ENCODE data around the gene IKZF4.
"Not testable (repeated sequence)": the region's sequence is repeated elsewhere in the genome, so short reads cannot be mapped to it uniquely, and the experiment has no call there.

- TF ChIP-seq, protein P1, sequence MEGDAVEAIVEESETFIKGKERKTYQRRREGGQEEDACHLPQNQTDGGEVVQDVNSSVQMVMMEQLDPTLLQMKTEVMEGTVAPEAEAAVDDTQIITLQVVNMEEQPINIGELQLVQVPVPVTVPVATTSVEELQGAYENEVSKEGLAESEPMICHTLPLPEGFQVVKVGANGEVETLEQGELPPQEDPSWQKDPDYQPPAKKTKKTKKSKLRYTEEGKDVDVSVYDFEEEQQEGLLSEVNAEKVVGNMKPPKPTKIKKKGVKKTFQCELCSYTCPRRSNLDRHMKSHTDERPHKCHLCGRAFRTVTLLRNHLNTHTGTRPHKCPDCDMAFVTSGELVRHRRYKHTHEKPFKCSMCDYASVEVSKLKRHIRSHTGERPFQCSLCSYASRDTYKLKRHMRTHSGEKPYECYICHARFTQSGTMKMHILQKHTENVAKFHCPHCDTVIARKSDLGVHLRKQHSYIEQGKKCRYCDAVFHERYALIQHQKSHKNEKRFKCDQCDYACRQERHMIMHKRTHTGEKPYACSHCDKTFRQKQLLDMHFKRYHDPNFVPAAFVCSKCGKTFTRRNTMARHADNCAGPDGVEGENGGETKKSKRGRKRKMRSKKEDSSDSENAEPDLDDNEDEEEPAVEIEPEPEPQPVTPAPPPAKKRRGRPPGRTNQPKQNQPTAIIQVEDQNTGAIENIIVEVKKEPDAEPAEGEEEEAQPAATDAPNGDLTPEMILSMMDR (IDR thresholded peaks at IDR 0.05 in 2 of 3, conservative IDR thresholded peaks at IDR 0.05 in 1 of 3; ENCODE audit: borderline replicate concordance in 1 of 3, insufficient read depth in 1 of 3, low read depth in 2 of 3, low read length in 2 of 3), result not testable (repeated sequence)
- TF ChIP-seq CEBPB (IDR thresholded peaks at IDR 0.05; ENCODE audit: low read depth); EZH2 (IDR thresholded peaks at IDR 0.05); EZH2phosphoT487 (IDR thresholded peaks at IDR 0.05; ENCODE audit: borderline replicate concordance); RAD21 (IDR thresholded peaks at IDR 0.05; ENCODE audit: low read depth); SIN3A (IDR thresholded peaks at IDR 0.05; ENCODE audit: low read depth); POLR2AphosphoS5 (IDR thresholded peaks at IDR 0.05; ENCODE audit: low read depth, low read length); YY1 (IDR thresholded peaks at IDR 0.05; ENCODE audit: extremely low read depth, insufficient replicate concordance, low read depth, low read length); POLR2A (IDR thresholded peaks at IDR 0.05; ENCODE audit: borderline replicate concordance, extremely low read depth, insufficient read depth, insufficient read length); JUND (IDR thresholded peaks at IDR 0.05); ZNF274 (IDR thresholded peaks at IDR 0.05; ENCODE audit: low read depth, low read length): not testable (repeated sequence)
- TF ChIP-seq, protein P2, sequence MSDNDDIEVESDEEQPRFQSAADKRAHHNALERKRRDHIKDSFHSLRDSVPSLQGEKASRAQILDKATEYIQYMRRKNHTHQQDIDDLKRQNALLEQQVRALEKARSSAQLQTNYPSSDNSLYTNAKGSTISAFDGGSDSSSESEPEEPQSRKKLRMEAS (IDR thresholded peaks at IDR 0.05), result not testable (repeated sequence)
Measured at GRCh38 chr12:55999999-56000540, 20.8 kb upstream of the IKZF4 start.

All from HCT116 (cell line).